Activated B cell treated with CpG ODN at 0.5 μM for 24 hours (primary cell): ENCODE data around the gene RASSF6. TPM values are rescaled to one million over a fixed set of nuclear protein-coding genes. Genes with fewer than 3 reads are reported as not detected.

Experiments used
- ATAC-seq: fragments of 200-7000 bp; cut with Tn5 transposase; one replicate; pipeline ENCODE4 v1.10.0; 2021; ENCODE audit warnings: low read depth, mild to moderate bottlenecking, moderate library complexity
- CTCF ChIA-PET: fragments of 350-600 bp; sonication (Branson Sonifier 250); formaldehyde crosslinking; loops from one replicate; lab custom pipeline; 2021; ENCODE audit warnings: antibody characterized with exemption; lab: Charles Lee
- POLR2A ChIA-PET: fragments of 350-600 bp; sonication (Branson Sonifier 250); formaldehyde crosslinking; loops from one replicate; lab custom pipeline; 2021; ENCODE audit warnings: antibody characterized with exemption; lab: Charles Lee
- DNase-seq: peaks from one replicate; pipeline ENCODE4 v3.0.0; 2022
- H3K27ac Mint-ChIP-seq: one replicate; pipeline ENCODE4 v1.8.0; 2020; ENCODE audit warnings: mixed read lengths
- H3K27me3 Mint-ChIP-seq: one replicate; pipeline ENCODE4 v1.8.0; 2021; ENCODE audit warnings: mixed read lengths
- H3K36me3 Mint-ChIP-seq: one replicate; pipeline ENCODE4 v1.8.0; 2021; ENCODE audit warnings: low read depth, mixed read lengths
- H3K4me1 Mint-ChIP-seq: one replicate; pipeline ENCODE4 v1.8.0; 2021; ENCODE audit warnings: mixed read lengths
- H3K4me3 Mint-ChIP-seq: one replicate; pipeline ENCODE4 v1.8.0; 2020; ENCODE audit warnings: mild to moderate bottlenecking, mixed read lengths
- H3K9me3 Mint-ChIP-seq: one replicate; pipeline ENCODE4 v1.8.0; 2020; ENCODE audit warnings: mixed read lengths
- intact Hi-C: fragments of 100-400 bp; cut with micrococcal nuclease; formaldehyde crosslinking; loops from one replicate; pipeline ENCODE4 v1.15.1; 2024
- total RNA-seq: library from RNA; stranded (reverse); gene quantifications from 2 replicates; pipeline ENCODE4 v1.2.3, GENCODE V29; 2022
- TF ChIP-seq, protein P1 (sequence below): fragments of 200-600 bp; IDR thresholded peaks from one replicate; pipeline ENCODE4 v1.8.0; 2022; ENCODE audit warnings: antibody characterized with exemption, mild to moderate bottlenecking

The RASSF6 gene
- total RNA-seq, 1 donor from 2014 or later = 4.0 TPM

DNA sequence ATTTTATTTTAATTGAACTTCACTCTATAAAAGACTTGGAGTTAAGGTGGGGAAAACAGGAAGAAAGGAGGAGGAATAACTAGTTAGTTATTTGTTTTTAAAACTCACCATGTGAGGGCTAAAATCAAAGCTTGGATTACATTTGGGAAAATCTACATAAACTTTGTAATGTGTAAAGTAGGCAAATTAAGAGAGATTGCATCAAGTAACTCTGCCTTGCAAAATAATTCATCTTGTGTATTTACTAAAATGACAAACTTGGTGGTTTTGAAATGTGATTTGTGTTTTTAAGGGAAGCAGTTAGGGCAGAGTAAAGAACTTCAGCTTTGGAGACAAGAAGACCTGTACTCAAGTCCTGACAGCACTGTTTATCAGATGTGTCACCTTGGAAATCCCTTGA, 43.3 kb upstream of the RASSF6 start:
- Mint-ChIP-seq H3K27me3 (no peaks in the 10 kb centered on the region), H3K27ac (no peak overlapping the region), H3K4me1 (no peaks in the 10 kb centered on the region), H3K4me3 (no peak overlapping the region), H3K9me3 (no peaks in the 10 kb centered on the region), H3K36me3 (no peaks in the 10 kb centered on the region)
- intact Hi-C loops = loop anchor here (2.0 to 10.0 kb wide), 2 partner anchors 471 to 651 kb away; no protein-coding TSS in a partner anchor
- ChIA-PET CTCF (interaction anchor here (1.0 kb wide), 1 partner anchor 90 kb away, joined by 4 read pairs; no protein-coding TSS in a partner anchor), POLR2A (no interaction called here)
- TF ChIP-seq, protein P1, sequence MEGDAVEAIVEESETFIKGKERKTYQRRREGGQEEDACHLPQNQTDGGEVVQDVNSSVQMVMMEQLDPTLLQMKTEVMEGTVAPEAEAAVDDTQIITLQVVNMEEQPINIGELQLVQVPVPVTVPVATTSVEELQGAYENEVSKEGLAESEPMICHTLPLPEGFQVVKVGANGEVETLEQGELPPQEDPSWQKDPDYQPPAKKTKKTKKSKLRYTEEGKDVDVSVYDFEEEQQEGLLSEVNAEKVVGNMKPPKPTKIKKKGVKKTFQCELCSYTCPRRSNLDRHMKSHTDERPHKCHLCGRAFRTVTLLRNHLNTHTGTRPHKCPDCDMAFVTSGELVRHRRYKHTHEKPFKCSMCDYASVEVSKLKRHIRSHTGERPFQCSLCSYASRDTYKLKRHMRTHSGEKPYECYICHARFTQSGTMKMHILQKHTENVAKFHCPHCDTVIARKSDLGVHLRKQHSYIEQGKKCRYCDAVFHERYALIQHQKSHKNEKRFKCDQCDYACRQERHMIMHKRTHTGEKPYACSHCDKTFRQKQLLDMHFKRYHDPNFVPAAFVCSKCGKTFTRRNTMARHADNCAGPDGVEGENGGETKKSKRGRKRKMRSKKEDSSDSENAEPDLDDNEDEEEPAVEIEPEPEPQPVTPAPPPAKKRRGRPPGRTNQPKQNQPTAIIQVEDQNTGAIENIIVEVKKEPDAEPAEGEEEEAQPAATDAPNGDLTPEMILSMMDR = no peak
- ATAC-seq (no peak), DNase-seq (no peak)

DNA sequence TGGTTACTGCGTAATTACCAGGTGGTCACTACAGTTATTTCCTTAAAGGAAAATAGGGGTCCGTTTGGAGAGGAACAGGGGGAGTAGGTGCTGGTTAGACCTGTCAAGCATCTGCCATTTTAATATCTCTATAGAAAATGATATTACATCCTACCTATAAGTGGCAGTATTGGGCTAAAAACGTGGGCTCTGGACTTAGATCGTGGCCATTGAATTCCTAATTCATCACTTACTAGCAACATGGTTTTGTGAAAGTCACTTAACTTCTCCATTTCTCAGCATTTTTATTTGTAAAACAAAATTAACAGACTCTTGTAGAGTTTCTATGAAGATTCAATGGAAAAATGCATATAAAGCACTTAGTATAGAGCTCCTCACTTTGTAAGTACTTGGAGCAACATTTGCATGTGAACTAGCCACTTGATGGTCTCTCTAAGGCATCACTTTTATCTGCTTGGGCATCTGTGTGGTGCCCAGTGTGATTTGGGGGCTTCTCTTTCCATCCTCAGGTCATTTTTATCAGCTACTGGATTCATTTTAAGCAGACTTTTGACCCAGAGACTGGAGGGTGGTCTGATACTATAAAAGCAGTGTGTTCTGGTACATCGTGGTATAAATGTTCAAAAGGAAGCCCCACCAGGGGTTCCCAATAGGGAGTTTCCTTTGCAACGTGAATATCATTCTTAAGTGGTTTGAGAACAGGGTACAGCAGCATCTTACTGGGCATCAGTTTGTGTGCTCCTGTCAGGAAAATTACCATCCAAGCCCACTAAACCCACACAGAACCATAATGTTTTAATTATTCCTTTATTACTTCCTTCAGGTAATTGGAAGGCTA, 42.7 kb upstream of the RASSF6 start:
- intact Hi-C loops = loop anchor here (2.0 to 10.0 kb wide), 2 partner anchors 472 to 652 kb away; no protein-coding TSS in a partner anchor
- POLR2A ChIA-PET = no interaction called here
- H3K4me1 Mint-ChIP-seq = no peaks in the 10 kb centered on the region

DNA sequence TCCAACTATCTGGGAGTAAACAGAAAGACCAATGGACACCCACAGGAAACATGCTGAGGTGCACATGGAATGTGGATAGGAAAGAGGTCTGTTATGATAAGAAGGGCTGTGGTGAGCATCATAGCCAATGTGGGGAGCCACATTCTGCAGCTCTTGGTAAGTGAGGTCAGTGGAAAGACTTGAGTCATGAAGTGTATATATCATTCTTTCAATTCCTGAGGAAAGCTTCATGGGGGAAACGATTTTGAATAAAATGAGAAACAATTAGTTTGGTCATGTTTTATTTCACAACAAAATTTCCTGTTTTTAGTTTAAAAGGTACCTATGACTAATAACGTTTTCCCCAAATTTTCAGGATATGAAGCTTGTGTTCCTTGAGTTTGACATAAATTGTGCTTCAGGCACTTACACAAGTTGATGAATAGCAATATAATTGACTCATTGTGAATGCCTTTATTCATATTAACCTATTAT, 41.4 kb upstream of the RASSF6 start:
- CTCF ChIA-PET = interaction anchor here (0.8 to 1.6 kb wide), 3 partner anchors 7 to 86 kb away, joined by 3 to 8 read pairs (median 4); no protein-coding TSS in a partner anchor
- intact Hi-C loops = loop anchor here (2.0 to 10.0 kb wide), 2 partner anchors 473 to 653 kb away; no protein-coding TSS in a partner anchor
- H3K27ac Mint-ChIP-seq = no peak overlapping the region
- ATAC-seq = no peak
- POLR2A ChIA-PET = no interaction called here
- no peaks in the 10 kb centered on the region for H3K4me1 Mint-ChIP-seq
- H3K36me3 Mint-ChIP-seq = no peaks in the 10 kb centered on the region
- H3K4me3 Mint-ChIP-seq = no peak overlapping the region
- no peak for DNase-seq
- no peaks in the 10 kb centered on the region for H3K27me3 Mint-ChIP-seq
- TF ChIP-seq, protein P1 = no peak
- H3K9me3 Mint-ChIP-seq = no peaks in the 10 kb centered on the region

More for the DNA sequence above, 42.7 kb upstream of the RASSF6 start:
- ATAC-seq (no peak), DNase-seq (no peak)
- H3K36me3 Mint-ChIP-seq = no peaks in the 10 kb centered on the region
- no peaks in the 10 kb centered on the region for H3K9me3 Mint-ChIP-seq
- no peak overlapping the region for H3K27ac Mint-ChIP-seq
- no peak overlapping the region for H3K4me3 Mint-ChIP-seq
- no peaks in the 10 kb centered on the region for H3K27me3 Mint-ChIP-seq
- CTCF ChIA-PET = interaction anchor here (1.0 to 1.6 kb wide), 3 partner anchors 9 to 89 kb away, joined by 3 to 8 read pairs (median 4); no protein-coding TSS in a partner anchor
- TF ChIP-seq, protein P1 = no peak

DNA sequence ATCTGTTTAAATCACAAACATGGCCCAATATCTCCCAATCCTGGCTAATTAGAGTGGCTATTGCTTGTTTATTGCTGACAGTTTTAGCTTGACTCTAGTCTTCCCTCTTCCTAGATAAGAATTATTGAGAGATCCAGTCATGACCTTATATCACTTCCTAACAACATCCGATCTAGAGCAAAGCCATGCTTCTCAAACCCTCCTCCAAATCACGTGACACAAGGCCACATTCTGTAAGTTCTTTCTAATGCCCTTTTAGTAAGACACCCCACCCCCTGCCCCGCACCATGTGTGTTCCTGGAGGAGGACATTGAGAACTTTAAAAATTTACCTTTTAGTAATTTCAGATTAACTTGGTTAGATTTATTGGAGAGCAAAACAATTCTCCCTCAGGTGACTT, 40.6 kb upstream of the RASSF6 start:
- H3K36me3 Mint-ChIP-seq = no peaks in the 10 kb centered on the region
- TF ChIP-seq, protein P1 = no peak
- H3K4me3 Mint-ChIP-seq = no peak overlapping the region
- no peak overlapping the region for H3K27ac Mint-ChIP-seq
- no peaks in the 10 kb centered on the region for H3K9me3 Mint-ChIP-seq
- POLR2A ChIA-PET = interaction anchor here (0.6 kb wide), 1 partner anchor 503 kb away, joined by 3 read pairs; no protein-coding TSS in a partner anchor
- CTCF ChIA-PET = no interaction called here
- H3K27me3 Mint-ChIP-seq = no peaks in the 10 kb centered on the region
- no peak for DNase-seq
- no peaks in the 10 kb centered on the region for H3K4me1 Mint-ChIP-seq
- no peak for ATAC-seq
- intact Hi-C loops = loop anchor here (10.0 kb wide), 1 partner anchor 654 kb away; no protein-coding TSS in a partner anchor

DNA sequence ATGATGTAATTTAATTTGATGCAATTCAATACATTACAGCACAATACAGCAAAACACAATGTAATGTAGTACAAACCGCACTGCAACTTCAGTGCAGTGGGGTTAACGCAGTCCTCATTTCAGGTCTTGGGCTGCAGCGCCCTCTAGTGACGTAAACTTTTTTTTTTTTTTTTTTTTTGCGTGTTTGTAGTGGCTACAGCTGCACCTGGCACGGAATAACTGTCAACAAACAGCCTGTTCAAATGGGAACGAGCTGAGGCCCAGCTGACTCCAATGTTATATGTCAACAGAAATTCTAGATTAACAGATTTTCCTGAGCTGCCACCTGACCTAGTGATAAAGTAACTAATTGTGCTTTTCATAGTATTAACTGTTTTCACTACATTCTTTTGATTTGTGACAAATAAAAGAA, 33.5 kb upstream of the RASSF6 start:
- DNase-seq = no peak
- CTCF ChIA-PET = interaction anchor here (0.6 to 5.5 kb wide), 7 partner anchors 9 to 553 kb away, joined by 3 to 100 read pairs (median 8); no protein-coding TSS in a partner anchor
- Mint-ChIP-seq H3K36me3 (no peaks in the 10 kb centered on the region), H3K9me3 (no peaks in the 10 kb centered on the region), H3K4me1 (no peaks in the 10 kb centered on the region), H3K4me3 (no peak overlapping the region), H3K27ac (no peak overlapping the region), H3K27me3 (no peaks in the 10 kb centered on the region)
- TF ChIP-seq, protein P1 = peak; percentile 52
- peak; percentile 47 for ATAC-seq
- intact Hi-C loops = loop anchor here (1.0 to 10.0 kb wide), 8 partner anchors 60 to 1356 kb away; partner anchors contain the start of genes AFP and ANKRD17
- POLR2A ChIA-PET = no interaction called here
